HepG2 (cell line): ENCODE results near the gene FAM118B. TPM values are rescaled to one million over a fixed set of nuclear protein-coding genes. Genes with fewer than 3 reads are reported as not detected.

Source experiments
- ARID2 ChIP-seq: sonication (generic); formaldehyde crosslinking; IDR thresholded peaks from 2 replicates; pipeline ENCODE4 v1.8.1; 2022; ENCODE audit warnings: mild to moderate bottlenecking, missing genetic modification reagents, borderline replicate concordance
- ATAD3A ChIP-seq: sonication (generic); formaldehyde crosslinking; IDR thresholded peaks from 2 replicates; pipeline ENCODE4 v1.4.0; 2020; ENCODE audit warnings: missing genetic modification reagents
- CREM ChIP-seq, 2 experiments: sonication (generic) in 1 of 2; formaldehyde crosslinking in 1 of 2; IDR thresholded peaks; 2 replicates each; pipeline versions ENCODE4 v1.4.0 to v1.6.1; 2016 to 2020; ENCODE audit warnings: antibody characterized with exemption in 1 of 2, mild to moderate bottlenecking in 1 of 2, missing genetic modification reagents in 1 of 2
- E2F1 ChIP-seq: sonication (generic); formaldehyde crosslinking; IDR thresholded peaks from 2 replicates; pipeline ENCODE4 v1.5.0; 2020; ENCODE audit warnings: missing genetic modification reagents
- KAT2B ChIP-seq: fragments of 150-350 bp; IDR thresholded peaks from 2 replicates; pipeline ENCODE4 v1.6.1; 2014; ENCODE audit warnings: low read depth, low read length, borderline replicate concordance
- NFATC3 ChIP-seq: sonication (generic); formaldehyde crosslinking; IDR thresholded peaks from 2 replicates; pipeline ENCODE4 v1.5.1; 2020; ENCODE audit warnings: mild to moderate bottlenecking, missing genetic modification reagents
- PHF8 ChIP-seq: sonication (generic); formaldehyde crosslinking; IDR thresholded peaks from 2 replicates; pipeline ENCODE4 v1.5.0; 2020; ENCODE audit warnings: missing genetic modification reagents
- RAD51 ChIP-seq: fragments of 450-650 bp; IDR thresholded peaks from 2 replicates; pipeline ENCODE4 v1.6.1; 2016; ENCODE audit warnings: borderline replicate concordance
- RORA ChIP-seq: sonication (generic); formaldehyde crosslinking; IDR thresholded peaks from 2 replicates; pipeline ENCODE4 v1.5.0; 2020; ENCODE audit warnings: mild to moderate bottlenecking, missing genetic modification reagents, moderate library complexity
- SIX1 ChIP-seq: sonication (generic); formaldehyde crosslinking; IDR thresholded peaks from 2 replicates; pipeline ENCODE4 v1.4.0; 2020; ENCODE audit warnings: missing genetic modification reagents, borderline replicate concordance
- SRF ChIP-seq: IDR thresholded peaks from 2 replicates; pipeline ENCODE4 v1.6.1; 2011; ENCODE audit warnings: mild to moderate bottlenecking, low read depth, low read length, moderate library complexity
- USF2 ChIP-seq, 2 experiments: sonication (generic) in 1 of 2; formaldehyde crosslinking in 1 of 2; IDR thresholded peaks; 2 replicates each; pipeline versions ENCODE4 v1.5.1 to v1.6.1; 2011 to 2020; ENCODE audit warnings: borderline replicate concordance in 1 of 2, low read depth in 1 of 2, low read length in 1 of 2, mild to moderate bottlenecking in 1 of 2, missing genetic modification reagents in 1 of 2, moderate library complexity in 1 of 2
- XRCC5 ChIP-seq: fragments of 200-400 bp; formaldehyde crosslinking; optimal IDR thresholded peaks from 2 replicates; pipeline ENCODE3; 2017; ENCODE audit warnings: mild to moderate bottlenecking, low read length
- ZNF224 ChIP-seq: sonication (generic); formaldehyde crosslinking; IDR thresholded peaks from 2 replicates; pipeline ENCODE4 v1.5.0; 2020; ENCODE audit warnings: mild to moderate bottlenecking, missing genetic modification reagents
- ZNF350 ChIP-seq: sonication (generic); formaldehyde crosslinking; IDR thresholded peaks from 2 replicates; pipeline ENCODE4 v1.4.0; 2020; ENCODE audit warnings: mild to moderate bottlenecking, low read depth, missing genetic modification reagents, borderline replicate concordance
- ZNF7 ChIP-seq: IDR thresholded peaks from 2 replicates; pipeline ENCODE4 v1.6.1; 2016; ENCODE audit warnings: missing biosample characterization, missing genetic modification reagents
- ZNF775 ChIP-seq: sonication (generic); formaldehyde crosslinking; IDR thresholded peaks from 2 replicates; pipeline ENCODE4 v1.4.0; 2020; ENCODE audit warnings: missing genetic modification reagents, mild to moderate bottlenecking, moderate library complexity, borderline replicate concordance
- polyA plus RNA-seq, 8 experiments: library from polyadenylated mRNA; depleted of rRNA in 3 of 8; stranded (reverse) in 7 of 8; unstranded in 1 of 8; fragments of >200 nt; fragmentation: Illumina TruSeq in 4 of 8; extraction: Trizol in 4 of 8; gene quantifications; 2 replicates each; pipeline versions ENCODE4 v1.2.1 to v1.2.3, GENCODE V29; 2011 to 2016; ENCODE audit warnings: low read depth in 4 of 8, missing spikeins in 1 of 8, mixed read lengths in 1 of 8; ENCODE audit not compliant: insufficient read depth in 1 of 8
- total RNA-seq, 5 experiments: library from RNA; depleted of rRNA; stranded (reverse); fragments of >200 nt; fragmentation: Illumina TruSeq; extraction: Trizol; gene quantifications; 2 replicates each; pipeline ENCODE4 v1.2.3, GENCODE V29; 2016; ENCODE audit warnings: low read depth in 1 of 5
- TF ChIP-seq, protein P1 (sequence below): sonication (generic); formaldehyde crosslinking; IDR thresholded peaks from 2 replicates; pipeline ENCODE4 v1.5.1; 2020; ENCODE audit warnings: missing genetic modification reagents, mild to moderate bottlenecking, borderline replicate concordance
- TF ChIP-seq, protein P2 (sequence below): sonication (generic); formaldehyde crosslinking; IDR thresholded peaks from 2 replicates; pipeline ENCODE4 v1.4.0; 2020; ENCODE audit warnings: mild to moderate bottlenecking, missing genetic modification reagents
- TF ChIP-seq, protein P3 (sequence below): sonication (generic); formaldehyde crosslinking; IDR thresholded peaks from 2 replicates; pipeline ENCODE4 v1.4.0; 2020; ENCODE audit warnings: missing genetic modification reagents

Gene FAM118B
- total and polyA plus RNA-seq, 2 of the 13 experiments (the other 11 are each of a cell fraction or from before 2014, with no cell fraction given): 10.2 to 25.7 TPM

GRCh38 chr11:126211236-126212088 lies at the start of gene FAM118B, which contains the start of gene RPUSD4 (continued):
- TF ChIP-seq E2F1 (CRISPR knock-in tag): peak; percentile 48; the same call in 1 of the 2 replicates
- peak; percentile 100 for TF ChIP-seq USF2 (IDR thresholded peaks at IDR 0.05; ENCODE audit: low read depth, low read length)
- TF ChIP-seq USF2 (CRISPR knock-in tag; IDR thresholded peaks at IDR 0.05; ENCODE audit: borderline replicate concordance): peak; percentile 100; the same call in 1 of the 2 replicates
- TF ChIP-seq RAD51: peak; percentile 100
- no peak for TF ChIP-seq ZNF775
- TF ChIP-seq CREM (IDR thresholded peaks at IDR 0.05): peak; percentile 57
- no peak for TF ChIP-seq CREM (CRISPR knock-in tag; IDR thresholded peaks at IDR 0.05)
- TF ChIP-seq ZNF350: peak; percentile 81; the same call in 1 of the 2 replicates
- TF ChIP-seq ARID2: no peak
- no peak for TF ChIP-seq ZNF224 (CRISPR knock-in tag)
- TF ChIP-seq SIX1: no peak
- TF ChIP-seq PHF8 (CRISPR knock-in tag): peak; percentile 89
- TF ChIP-seq NFATC3: no peak
- peak; percentile 22 for TF ChIP-seq XRCC5
- no peak for TF ChIP-seq KAT2B
- TF ChIP-seq, protein P1, sequence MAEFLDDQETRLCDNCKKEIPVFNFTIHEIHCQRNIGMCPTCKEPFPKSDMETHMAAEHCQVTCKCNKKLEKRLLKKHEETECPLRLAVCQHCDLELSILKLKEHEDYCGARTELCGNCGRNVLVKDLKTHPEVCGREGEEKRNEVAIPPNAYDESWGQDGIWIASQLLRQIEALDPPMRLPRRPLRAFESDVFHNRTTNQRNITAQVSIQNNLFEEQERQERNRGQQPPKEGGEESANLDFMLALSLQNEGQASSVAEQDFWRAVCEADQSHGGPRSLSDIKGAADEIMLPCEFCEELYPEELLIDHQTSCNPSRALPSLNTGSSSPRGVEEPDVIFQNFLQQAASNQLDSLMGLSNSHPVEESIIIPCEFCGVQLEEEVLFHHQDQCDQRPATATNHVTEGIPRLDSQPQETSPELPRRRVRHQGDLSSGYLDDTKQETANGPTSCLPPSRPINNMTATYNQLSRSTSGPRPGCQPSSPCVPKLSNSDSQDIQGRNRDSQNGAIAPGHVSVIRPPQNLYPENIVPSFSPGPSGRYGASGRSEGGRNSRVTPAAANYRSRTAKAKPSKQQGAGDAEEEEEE (CRISPR knock-in tag): 0 out of 2 replicates have a peak, but pooled peaks have one; percentile 64
- no peak for TF ChIP-seq ATAD3A (CRISPR knock-in tag)
- no peak for TF ChIP-seq SRF
- TF ChIP-seq ZNF7: no peak
- TF ChIP-seq, protein P2, sequence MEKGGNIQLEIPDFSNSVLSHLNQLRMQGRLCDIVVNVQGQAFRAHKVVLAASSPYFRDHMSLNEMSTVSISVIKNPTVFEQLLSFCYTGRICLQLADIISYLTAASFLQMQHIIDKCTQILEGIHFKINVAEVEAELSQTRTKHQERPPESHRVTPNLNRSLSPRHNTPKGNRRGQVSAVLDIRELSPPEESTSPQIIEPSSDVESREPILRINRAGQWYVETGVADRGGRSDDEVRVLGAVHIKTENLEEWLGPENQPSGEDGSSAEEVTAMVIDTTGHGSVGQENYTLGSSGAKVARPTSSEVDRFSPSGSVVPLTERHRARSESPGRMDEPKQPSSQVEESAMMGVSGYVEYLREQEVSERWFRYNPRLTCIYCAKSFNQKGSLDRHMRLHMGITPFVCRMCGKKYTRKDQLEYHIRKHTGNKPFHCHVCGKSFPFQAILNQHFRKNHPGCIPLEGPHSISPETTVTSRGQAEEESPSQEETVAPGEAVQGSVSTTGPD (CRISPR knock-in tag): no peak
- TF ChIP-seq, protein P3, sequence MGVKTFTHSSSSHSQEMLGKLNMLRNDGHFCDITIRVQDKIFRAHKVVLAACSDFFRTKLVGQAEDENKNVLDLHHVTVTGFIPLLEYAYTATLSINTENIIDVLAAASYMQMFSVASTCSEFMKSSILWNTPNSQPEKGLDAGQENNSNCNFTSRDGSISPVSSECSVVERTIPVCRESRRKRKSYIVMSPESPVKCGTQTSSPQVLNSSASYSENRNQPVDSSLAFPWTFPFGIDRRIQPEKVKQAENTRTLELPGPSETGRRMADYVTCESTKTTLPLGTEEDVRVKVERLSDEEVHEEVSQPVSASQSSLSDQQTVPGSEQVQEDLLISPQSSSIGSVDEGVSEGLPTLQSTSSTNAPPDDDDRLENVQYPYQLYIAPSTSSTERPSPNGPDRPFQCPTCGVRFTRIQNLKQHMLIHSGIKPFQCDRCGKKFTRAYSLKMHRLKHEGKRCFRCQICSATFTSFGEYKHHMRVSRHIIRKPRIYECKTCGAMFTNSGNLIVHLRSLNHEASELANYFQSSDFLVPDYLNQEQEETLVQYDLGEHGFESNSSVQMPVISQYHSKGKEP (CRISPR knock-in tag): 0 out of 2 replicates have a peak, but pooled peaks have one; percentile 23
- TF ChIP-seq RORA (CRISPR knock-in tag): no peak
